T-cell (primary cell): Measurements from ENCODE around the gene SFT2D1. TPM values are rescaled to one million over a fixed set of nuclear protein-coding genes. Genes with fewer than 3 reads are reported as not detected.
A peak's percentile ranks its signal among the peaks of the same experiment; 100 is the strongest.

Source experiments
- ATAC-seq, 4 experiments: fragments of 200-7000 bp in 3 of 4; fragments of 150-1000 bp in 1 of 4; cut with Tn5 transposase; replicated peaks in 1 of 4; 1 replicate in 3 of 4; 2 replicates in 1 of 4; pipeline ENCODE4 v1.10.0; 2021; ENCODE audit warnings: moderate library complexity in 3 of 4, mild to moderate bottlenecking in 2 of 4, moderate number of reproducible peaks in 1 of 4
- CTCF ChIA-PET, 2 donors: fragments of 300-600 bp; sonication (Branson Sonifier 250); formaldehyde crosslinking; loops; one replicate each; lab custom pipeline; 2022; ENCODE audit warnings: antibody characterized with exemption in 2 of 2; lab: Charles Lee
- POLR2A ChIA-PET, 2 donors: fragments of 300-600 bp; sonication (Branson Sonifier 250); formaldehyde crosslinking; loops; one replicate each; lab custom pipeline; 2022; ENCODE audit warnings: antibody characterized with exemption in 2 of 2; lab: Charles Lee
- DNase-seq, 35 experiments: peaks; one replicate each; pipeline versions ENCODE4 v3.0.0 to v3.0.0-alpha.2; 2013 to 2023
- H3K27ac ChIP-seq: one replicate; pipeline ENCODE4 v1.5.1; 2013; ENCODE audit warnings: low read length
- H3K27me3 ChIP-seq, 2 experiments: replicated peaks in 1 of 2; 1 replicate in 1 of 2; 2 replicates in 1 of 2; pipeline versions ENCODE4 v1.6.1 to v1.7.0; 2013; ENCODE audit warnings: low read length in 1 of 2, mixed read lengths in 1 of 2; ENCODE audit not compliant: control insufficient read depth in 2 of 2, insufficient read depth in 2 of 2; ENCODE audit errors: extremely low read depth in 1 of 2
- H3K36me3 ChIP-seq, 2 donors: 1 replicate in 1 of 2; 2 replicates in 1 of 2; pipeline versions ENCODE4 v1.6.1 to v1.7.0; 2013; ENCODE audit warnings: low read length in 1 of 2; ENCODE audit not compliant: control insufficient read depth in 2 of 2, insufficient read depth in 1 of 2; ENCODE audit errors: extremely low read depth in 1 of 2
- H3K4me1 ChIP-seq, 2 experiments: 1 replicate in 1 of 2; 2 replicates in 1 of 2; pipeline versions ENCODE4 v1.6.1 to v1.7.0; 2013; ENCODE audit warnings: low read length in 2 of 2, mixed read lengths in 1 of 2; ENCODE audit not compliant: insufficient read depth in 2 of 2, control insufficient read depth in 1 of 2; ENCODE audit errors: extremely low read depth in 1 of 2
- H3K4me3 ChIP-seq, 2 donors: 1 replicate in 1 of 2; 2 replicates in 1 of 2; pipeline versions ENCODE4 v1.5.1 to v1.7.0; 2013; ENCODE audit warnings: mild to moderate bottlenecking in 2 of 2, low read length in 1 of 2, moderate library complexity in 1 of 2; ENCODE audit not compliant: control insufficient read depth in 1 of 2; ENCODE audit errors: extremely low read depth in 1 of 2
- H3K9me3 ChIP-seq: 2 replicates; pipeline ENCODE4 v1.7.0; 2013
- H3K27ac Mint-ChIP-seq, 2 donors: one replicate each; pipeline ENCODE4 v1.8.0; 2020 to 2021; ENCODE audit warnings: mild to moderate bottlenecking in 2 of 2, mixed read lengths in 2 of 2
- H3K27me3 Mint-ChIP-seq, 2 donors: one replicate each; pipeline ENCODE4 v1.8.0; 2021 to 2022; ENCODE audit warnings: mixed read lengths in 2 of 2
- H3K36me3 Mint-ChIP-seq: one replicate; pipeline ENCODE4 v1.8.0; 2021; ENCODE audit warnings: mixed read lengths
- H3K4me1 Mint-ChIP-seq, 3 donors: one replicate each; pipeline ENCODE4 v1.8.0; 2020 to 2022; ENCODE audit warnings: mixed read lengths in 3 of 3, mild to moderate bottlenecking in 1 of 3
- H3K4me3 Mint-ChIP-seq, 3 donors: one replicate each; pipeline ENCODE4 v1.8.0; 2020 to 2022; ENCODE audit warnings: mild to moderate bottlenecking in 3 of 3, mixed read lengths in 3 of 3, moderate library complexity in 3 of 3
- H3K9me3 Mint-ChIP-seq, 3 donors: one replicate each; pipeline ENCODE4 v1.8.0; 2020 to 2022; ENCODE audit warnings: mixed read lengths in 3 of 3
- WGBS: methylation state at CpG from one replicate; pipeline ENCODE4 v1.1.5; 2013; ENCODE audit warnings: missing lambda C conversion rate; ENCODE audit not compliant: insufficient coverage; 5-methylcytosine and 5-hydroxymethylcytosine counted together
- total RNA-seq, 35 experiments: library from RNA in 6 of 35; stranded (reverse) in 6 of 35; fragments of 120-200 nt in 1 of 35; gene quantifications; one replicate each; pipeline versions ENCODE4 v1.2.1 to v1.2.4 and lab custom pipeline; 2013 to 2026

Gene SFT2D1
- total RNA-seq, 5 donors from 2014 or later (not counting 1 experiment from before 2014, with no cell fraction given), result 13.8 to 32.0 (median 24.6) TPM

- no peak overlapping the region for H3K27ac ChIP-seq
- no peaks in the 10 kb centered on the region for H3K27me3 ChIP-seq
- Mint-ChIP-seq H3K4me3 (no peak overlapping the region), H3K9me3 (no peaks in the 10 kb centered on the region), H3K36me3 (peaks cover 39% of the 10 kb centered on the region), H3K27me3 (no peaks in the 10 kb centered on the region), H3K4me1 (peaks cover 46 to 58% (median 58%) of the 10 kb centered on the region in 3 donors), H3K27ac (no peak overlapping the region)
- no peak overlapping the region for H3K4me3 ChIP-seq
- ATAC-seq, result no peak
- WGBS, result 82% methylated on average over 8 of the region's 11 CpGs
- H3K4me1 ChIP-seq, result peaks cover 29 to 74% of the 10 kb centered on the region in 2 experiments
- H3K36me3 ChIP-seq, result peaks cover 8 to 21% of the 10 kb centered on the region in 2 donors
- no peaks in the 10 kb centered on the region for H3K9me3 ChIP-seq
- ChIA-PET CTCF (interaction anchor here in 1 of 2 donors (1.0 to 1.1 kb wide), 2 partner anchors 46 to 51 kb away, joined by 3 read pairs; no protein-coding TSS in a partner anchor), POLR2A (no interaction called here)
- no peak for DNase-seq
Observed at GRCh38 chr6:166335378-166336302, 6.7 kb downstream of the SFT2D1 start.

- H3K4me1 ChIP-seq, result peaks cover 24 to 69% of the 10 kb centered on the region in 2 experiments
- Mint-ChIP-seq H3K4me1 (peaks cover 46 to 60% (median 59%) of the 10 kb centered on the region in 3 donors), H3K4me3 (peak overlapping the region in 1 of 3 donors; percentile 71), H3K36me3 (peaks cover 39% of the 10 kb centered on the region), H3K9me3 (no peaks in the 10 kb centered on the region), H3K27ac (no peak overlapping the region), H3K27me3 (no peaks in the 10 kb centered on the region)
- H3K27me3 ChIP-seq, result no peaks in the 10 kb centered on the region
- no peaks in the 10 kb centered on the region for H3K9me3 ChIP-seq
- POLR2A ChIA-PET, result no interaction called here
- H3K4me3 ChIP-seq, result no peak overlapping the region
- no peak for DNase-seq
- WGBS, result 85% methylated on average over 8 of the region's 8 CpGs
- H3K36me3 ChIP-seq, result peaks cover 8 to 21% of the 10 kb centered on the region in 2 donors
- CTCF ChIA-PET, result no interaction called here
- no peak for ATAC-seq
- no peak overlapping the region for H3K27ac ChIP-seq
Observed at GRCh38 chr6:166334878-166335277, 7.5 kb downstream of the SFT2D1 start.

- CTCF ChIA-PET, result no interaction called here
Observed at GRCh38 chr6:166333172-166333995, 9.0 kb downstream of the SFT2D1 start.

GRCh38 chr6:166331503-166332415, 10.6 kb downstream of the SFT2D1 start:
- POLR2A ChIA-PET, result no interaction called here
- H3K36me3 Mint-ChIP-seq, result peaks cover 38% of the 10 kb centered on the region
- peaks cover 46 to 69% (median 68%) of the 10 kb centered on the region in 3 donors for H3K4me1 Mint-ChIP-seq
- no peak overlapping the region for H3K27ac Mint-ChIP-seq
- Histone ChIP-seq H3K36me3 (peaks cover 13 to 24% of the 10 kb centered on the region in 2 donors), H3K27ac (no peak overlapping the region), H3K4me1 (peaks cover 16 to 46% of the 10 kb centered on the region in 2 experiments), H3K27me3 (no peaks in the 10 kb centered on the region), H3K4me3 (no peak overlapping the region), H3K9me3 (no peaks in the 10 kb centered on the region)
- CTCF ChIA-PET, result no interaction called here
- no peaks in the 10 kb centered on the region for H3K27me3 Mint-ChIP-seq
- H3K9me3 Mint-ChIP-seq, result no peaks in the 10 kb centered on the region
- WGBS, result 94% methylated on average over 2 of the region's 13 CpGs
- DNase-seq (no peak), ATAC-seq (no peak)
- peak overlapping the region in 1 of 3 donors; percentile 71 for H3K4me3 Mint-ChIP-seq

More at GRCh38 chr6:166333172-166333995, 9.0 kb downstream of the SFT2D1 start:
- Histone ChIP-seq H3K27me3 (no peaks in the 10 kb centered on the region), H3K4me1 (peaks cover 16 to 54% of the 10 kb centered on the region in 2 experiments), H3K4me3 (peak overlapping the region; percentile 17 to 30), H3K9me3 (no peaks in the 10 kb centered on the region), H3K36me3 (peaks cover 8 to 29% of the 10 kb centered on the region in 2 donors), H3K27ac (peak overlapping the region; percentile 34)
- peaks cover 53 to 69% (median 65%) of the 10 kb centered on the region in 3 donors for H3K4me1 Mint-ChIP-seq
- no peaks in the 10 kb centered on the region for H3K27me3 Mint-ChIP-seq
- peak in 24 of 35 experiments; percentile 16 to 67 (median 28) for DNase-seq
- POLR2A ChIA-PET, result no interaction called here
- H3K9me3 Mint-ChIP-seq, result no peaks in the 10 kb centered on the region
- peaks cover 46% of the 10 kb centered on the region for H3K36me3 Mint-ChIP-seq
- peak; percentile 82 to 93 (median 86) for ATAC-seq
- H3K4me3 Mint-ChIP-seq, result peak overlapping the region; percentile 8 to 71 (median 22)
- 67% methylated on average over 20 of the region's 23 CpGs for WGBS
- peak overlapping the region; percentile 3 to 29 for H3K27ac Mint-ChIP-seq

- no peak overlapping the region for H3K27ac ChIP-seq
- H3K36me3 ChIP-seq, result peaks cover 17 to 24% of the 10 kb centered on the region in 2 donors
- Mint-ChIP-seq H3K27me3 (no peaks in the 10 kb centered on the region), H3K36me3 (peaks cover 39% of the 10 kb centered on the region), H3K9me3 (no peaks in the 10 kb centered on the region), H3K4me1 (peaks cover 46 to 59% (median 57%) of the 10 kb centered on the region in 3 donors), H3K27ac (no peak overlapping the region), H3K4me3 (no peak overlapping the region)
- ATAC-seq, result no peak
- peaks cover 16 to 48% of the 10 kb centered on the region in 2 experiments for H3K4me1 ChIP-seq
- no peak overlapping the region for H3K4me3 ChIP-seq
- DNase-seq, result no peak
- no peaks in the 10 kb centered on the region for H3K9me3 ChIP-seq
- POLR2A ChIA-PET, result no interaction called here
- CTCF ChIA-PET, result no interaction called here
- 92% methylated on average over 2 of the region's 11 CpGs for WGBS
- no peaks in the 10 kb centered on the region for H3K27me3 ChIP-seq
Observed at GRCh38 chr6:166330612-166331011, 11.7 kb downstream of the SFT2D1 start.
